ENCODE results near the gene PRKCH.

GRCh38 chr14:61495809-61496208 is 174.4 kb downstream of the PRKCH start:
- TF ChIP-seq, protein P1, sequence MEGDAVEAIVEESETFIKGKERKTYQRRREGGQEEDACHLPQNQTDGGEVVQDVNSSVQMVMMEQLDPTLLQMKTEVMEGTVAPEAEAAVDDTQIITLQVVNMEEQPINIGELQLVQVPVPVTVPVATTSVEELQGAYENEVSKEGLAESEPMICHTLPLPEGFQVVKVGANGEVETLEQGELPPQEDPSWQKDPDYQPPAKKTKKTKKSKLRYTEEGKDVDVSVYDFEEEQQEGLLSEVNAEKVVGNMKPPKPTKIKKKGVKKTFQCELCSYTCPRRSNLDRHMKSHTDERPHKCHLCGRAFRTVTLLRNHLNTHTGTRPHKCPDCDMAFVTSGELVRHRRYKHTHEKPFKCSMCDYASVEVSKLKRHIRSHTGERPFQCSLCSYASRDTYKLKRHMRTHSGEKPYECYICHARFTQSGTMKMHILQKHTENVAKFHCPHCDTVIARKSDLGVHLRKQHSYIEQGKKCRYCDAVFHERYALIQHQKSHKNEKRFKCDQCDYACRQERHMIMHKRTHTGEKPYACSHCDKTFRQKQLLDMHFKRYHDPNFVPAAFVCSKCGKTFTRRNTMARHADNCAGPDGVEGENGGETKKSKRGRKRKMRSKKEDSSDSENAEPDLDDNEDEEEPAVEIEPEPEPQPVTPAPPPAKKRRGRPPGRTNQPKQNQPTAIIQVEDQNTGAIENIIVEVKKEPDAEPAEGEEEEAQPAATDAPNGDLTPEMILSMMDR (IDR thresholded peaks at IDR 0.05; ENCODE audit: insufficient read depth, low read length), result no peak
- TF ChIP-seq, protein P2, sequence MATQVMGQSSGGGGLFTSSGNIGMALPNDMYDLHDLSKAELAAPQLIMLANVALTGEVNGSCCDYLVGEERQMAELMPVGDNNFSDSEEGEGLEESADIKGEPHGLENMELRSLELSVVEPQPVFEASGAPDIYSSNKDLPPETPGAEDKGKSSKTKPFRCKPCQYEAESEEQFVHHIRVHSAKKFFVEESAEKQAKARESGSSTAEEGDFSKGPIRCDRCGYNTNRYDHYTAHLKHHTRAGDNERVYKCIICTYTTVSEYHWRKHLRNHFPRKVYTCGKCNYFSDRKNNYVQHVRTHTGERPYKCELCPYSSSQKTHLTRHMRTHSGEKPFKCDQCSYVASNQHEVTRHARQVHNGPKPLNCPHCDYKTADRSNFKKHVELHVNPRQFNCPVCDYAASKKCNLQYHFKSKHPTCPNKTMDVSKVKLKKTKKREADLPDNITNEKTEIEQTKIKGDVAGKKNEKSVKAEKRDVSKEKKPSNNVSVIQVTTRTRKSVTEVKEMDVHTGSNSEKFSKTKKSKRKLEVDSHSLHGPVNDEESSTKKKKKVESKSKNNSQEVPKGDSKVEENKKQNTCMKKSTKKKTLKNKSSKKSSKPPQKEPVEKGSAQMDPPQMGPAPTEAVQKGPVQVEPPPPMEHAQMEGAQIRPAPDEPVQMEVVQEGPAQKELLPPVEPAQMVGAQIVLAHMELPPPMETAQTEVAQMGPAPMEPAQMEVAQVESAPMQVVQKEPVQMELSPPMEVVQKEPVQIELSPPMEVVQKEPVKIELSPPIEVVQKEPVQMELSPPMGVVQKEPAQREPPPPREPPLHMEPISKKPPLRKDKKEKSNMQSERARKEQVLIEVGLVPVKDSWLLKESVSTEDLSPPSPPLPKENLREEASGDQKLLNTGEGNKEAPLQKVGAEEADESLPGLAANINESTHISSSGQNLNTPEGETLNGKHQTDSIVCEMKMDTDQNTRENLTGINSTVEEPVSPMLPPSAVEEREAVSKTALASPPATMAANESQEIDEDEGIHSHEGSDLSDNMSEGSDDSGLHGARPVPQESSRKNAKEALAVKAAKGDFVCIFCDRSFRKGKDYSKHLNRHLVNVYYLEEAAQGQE (IDR thresholded peaks at IDR 0.05; ENCODE audit: insufficient replicate concordance, low read depth), result no peak
- no peak for TF ChIP-seq POLR2AphosphoS5 (IDR thresholded peaks at IDR 0.05; ENCODE audit: low read depth)
